NCI-H1436 treated with DMSO at 0.1 percent for 48 hours (cell line): ENCODE data around the gene SNAP29.
A peak's percentile ranks its signal among the peaks of the same experiment; 100 is the strongest.
"Not testable (repeated sequence)": the region's sequence is repeated elsewhere in the genome, so short reads cannot be mapped to it uniquely, and the experiment has no call there.

ENCODE experiments used
- DNase-seq: peaks from one replicate; lab custom pipeline; 2025; lab: John Stamatoyannopoulos, UW

The SNAP29 gene

DNA sequence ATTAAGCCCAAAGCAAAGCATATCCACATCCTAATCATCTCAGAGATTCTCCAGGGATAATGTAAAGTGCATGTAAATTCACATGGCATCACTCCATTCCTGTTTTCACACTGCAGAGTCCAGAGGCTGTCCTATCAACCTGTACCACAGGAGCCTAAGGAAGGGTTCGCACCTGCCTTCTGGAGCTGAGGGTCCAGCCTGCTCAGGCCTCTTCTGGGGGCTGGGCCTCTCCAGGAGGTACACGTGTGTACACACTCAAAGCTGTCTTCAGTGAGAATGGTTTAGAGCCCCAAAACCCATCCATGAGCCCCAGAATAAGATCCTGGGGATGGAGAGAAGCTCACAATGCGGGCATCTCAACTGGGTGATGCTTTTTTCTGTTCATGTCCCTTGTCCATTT is 24.1 kb upstream of the SNAP29 start:
- DNase-seq = no peak

DNA sequence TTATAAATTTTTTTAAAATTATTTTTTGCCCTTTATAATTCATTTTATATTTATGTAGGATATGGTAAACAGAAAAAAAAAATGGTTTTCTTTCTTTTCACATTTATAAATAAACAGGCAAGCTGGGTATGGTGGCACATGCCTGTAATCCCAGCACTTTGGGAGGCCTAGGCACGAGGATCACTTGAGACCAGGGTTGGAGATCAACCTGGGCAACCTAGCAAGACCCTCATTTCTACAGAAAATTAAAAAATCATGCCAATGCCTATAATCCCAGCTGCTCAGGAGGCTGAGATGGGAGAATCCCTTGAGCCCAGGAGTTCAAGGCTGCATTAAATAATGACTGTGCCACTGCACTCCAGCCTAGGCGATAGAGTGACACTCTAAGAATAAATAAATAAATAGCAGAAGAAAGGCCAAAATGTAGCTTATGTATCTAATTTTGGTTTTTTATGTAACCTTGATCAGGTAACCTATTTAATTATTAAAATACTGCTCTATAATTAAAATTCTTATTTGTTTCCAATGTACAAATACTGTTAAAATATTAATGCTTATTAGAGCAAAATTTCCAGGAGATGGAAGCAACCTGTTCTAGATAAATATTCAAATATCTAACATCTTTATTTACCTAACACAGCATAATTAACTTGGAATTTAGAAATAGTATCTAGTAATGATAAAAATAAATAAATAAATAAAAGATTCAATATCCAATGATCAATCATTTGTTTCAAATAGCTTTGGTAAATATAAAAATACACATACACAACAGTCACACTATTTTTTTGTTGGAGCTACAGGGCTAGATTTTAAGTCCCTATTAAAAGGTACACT is 21.6 kb upstream of the SNAP29 start:
- DNase-seq = no peak

DNA sequence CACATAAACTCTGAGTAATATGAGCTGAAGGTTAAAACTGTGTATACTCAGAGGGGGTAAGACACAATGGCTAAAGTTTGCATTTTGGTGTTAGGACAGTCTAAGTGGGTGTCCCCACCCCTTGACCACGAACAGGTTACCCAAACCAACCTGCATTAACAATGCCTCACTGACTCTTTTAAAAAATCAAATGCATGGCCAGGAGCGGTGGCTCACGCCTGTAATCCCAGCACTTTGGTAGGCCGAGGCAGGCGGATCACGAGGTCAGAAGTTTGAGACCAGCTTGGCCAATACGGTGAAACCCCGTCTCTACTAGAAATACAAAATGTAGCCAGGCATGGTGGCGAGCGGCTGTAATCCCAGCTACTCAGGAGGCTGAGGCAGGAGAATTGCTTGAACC is 19.5 kb upstream of the SNAP29 start:
- DNase-seq = not testable (repeated sequence)

- DNase-seq = no peak
These were observed 18.8 kb upstream of the SNAP29 start for GRCh38 chr22:20839837-20840645.

DNA sequence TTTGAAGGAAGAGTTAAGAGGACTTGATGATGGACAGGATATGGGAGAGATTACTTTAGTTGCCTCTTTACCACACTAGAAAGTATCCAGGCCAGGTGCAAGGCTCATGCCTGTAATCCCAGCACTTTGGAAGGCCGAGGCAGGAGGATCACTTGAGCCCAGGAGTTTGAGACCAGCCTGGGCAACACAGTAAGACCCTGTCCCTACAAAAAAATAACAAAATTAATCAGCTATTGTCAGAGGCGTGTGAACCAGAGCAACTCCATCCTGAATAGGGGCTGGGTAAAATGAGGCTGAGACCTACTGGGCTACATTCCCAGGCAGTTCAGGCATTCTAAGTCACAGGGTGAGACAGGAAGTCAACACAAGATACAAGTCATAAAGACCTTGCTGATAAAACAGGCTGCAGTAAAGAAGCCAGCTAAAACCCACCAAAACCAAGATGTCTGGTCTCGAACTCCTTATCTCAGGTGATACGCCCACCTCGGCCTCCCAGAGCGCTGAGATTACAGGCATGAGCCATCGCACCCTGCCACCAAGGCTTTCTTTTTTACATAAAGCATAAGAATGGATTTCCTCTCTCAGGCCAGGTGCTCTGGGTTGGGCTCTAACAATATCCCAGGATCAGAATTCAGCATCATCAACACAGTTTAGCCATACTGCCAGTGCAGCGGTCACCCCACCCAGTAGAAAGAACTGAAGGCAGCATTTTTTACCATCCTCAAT is 18.0 kb upstream of the SNAP29 start:
- DNase-seq = no peak

- DNase-seq = no peak
These were observed 15.3 kb upstream of the SNAP29 start for GRCh38 chr22:20843501-20843900.

GRCh38 chr22:20844055-20845037 is 14.5 kb upstream of the SNAP29 start:
- DNase-seq = no peak

DNA sequence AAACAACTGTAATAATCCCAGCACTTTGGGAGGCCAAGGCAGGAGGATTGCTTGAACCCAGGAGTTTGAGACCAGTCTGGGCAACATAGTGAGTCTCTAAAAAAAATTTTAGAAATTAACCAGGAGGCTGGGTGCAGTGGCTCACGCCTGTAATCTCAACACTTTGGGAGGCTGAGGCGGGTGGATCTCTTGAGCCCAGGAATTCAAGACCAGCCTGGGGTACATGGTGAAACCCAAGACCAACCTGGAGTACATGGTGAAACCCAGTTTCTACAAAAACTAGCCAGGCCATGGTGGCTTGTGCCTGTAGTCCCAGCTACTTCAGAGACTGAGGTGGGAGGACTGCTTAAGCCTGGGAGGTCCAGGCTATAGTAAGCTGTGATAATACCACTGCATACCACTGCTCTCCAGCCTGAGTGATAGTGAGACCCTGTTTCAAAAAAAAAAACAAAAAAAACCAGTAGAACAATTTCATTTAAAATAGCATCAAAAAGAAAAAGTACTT is 11.4 kb upstream of the SNAP29 start:
- DNase-seq = no peak

DNA sequence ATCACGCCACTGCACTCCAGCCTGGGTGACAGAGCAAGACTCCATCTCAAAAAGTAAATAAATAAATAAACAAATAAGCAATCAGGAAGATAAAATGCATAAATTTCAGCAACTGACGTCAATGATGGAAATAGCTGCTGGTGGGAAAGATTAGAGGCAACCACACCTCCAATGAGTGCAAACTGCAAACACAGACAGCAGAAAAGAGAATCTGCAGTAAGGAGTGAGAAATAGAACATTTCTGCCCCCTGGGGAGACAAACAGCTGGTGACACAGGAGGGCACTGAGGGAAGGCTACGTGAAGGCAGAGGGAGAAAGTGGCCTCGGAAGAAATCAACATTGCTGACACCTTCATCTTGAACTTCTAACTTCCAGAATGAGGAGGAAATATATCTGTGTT is 6.7 kb upstream of the SNAP29 start:
- DNase-seq = no peak

DNA sequence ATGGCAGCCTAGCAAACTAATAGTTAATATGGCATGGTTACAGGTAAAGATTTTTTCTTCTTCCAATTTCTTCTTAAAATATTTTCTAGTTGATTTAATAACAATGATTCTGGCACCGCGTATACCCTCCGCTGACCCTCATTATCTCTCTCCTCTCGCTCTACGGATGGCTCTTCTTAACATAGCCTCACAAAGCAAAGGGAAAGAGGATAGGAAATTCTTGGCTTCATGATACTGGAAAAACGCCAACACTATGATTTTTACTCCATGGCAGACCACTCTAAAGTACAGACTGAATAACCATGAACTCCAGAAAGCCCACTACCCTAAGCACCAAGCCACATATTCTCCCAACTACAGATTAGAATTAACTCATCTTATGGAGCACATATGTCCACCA is 6.3 kb upstream of the SNAP29 start:
- DNase-seq = no peak

DNA sequence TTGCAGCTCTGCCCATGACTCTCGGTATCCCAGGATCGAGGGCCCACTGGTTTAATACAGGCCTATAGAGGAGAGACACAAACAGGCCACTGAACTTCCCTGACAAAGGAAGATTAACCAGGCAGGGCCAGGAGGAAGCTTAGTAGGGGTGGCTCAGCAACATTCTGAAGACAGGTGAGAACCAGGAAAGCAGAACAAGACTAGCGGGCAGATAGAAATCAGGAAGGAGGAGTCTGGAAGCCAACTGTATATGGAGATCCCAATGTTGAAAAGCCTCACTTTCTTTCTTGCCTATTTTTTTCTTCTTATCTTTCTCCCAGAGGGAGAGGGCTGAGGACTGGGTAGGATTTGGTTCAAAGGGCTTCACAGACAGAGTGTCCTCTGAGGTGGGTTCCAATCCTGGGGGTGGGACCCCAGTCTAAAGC is 5.6 kb upstream of the SNAP29 start:
- DNase-seq = no peak

GRCh38 chr22:20857247-20857643 is 1.6 kb upstream of the SNAP29 start:
- no peak for DNase-seq

GRCh38 chr22:20857838-20858614 is 781 bp upstream of the SNAP29 start:
- DNase-seq = peak; percentile 38

DNA sequence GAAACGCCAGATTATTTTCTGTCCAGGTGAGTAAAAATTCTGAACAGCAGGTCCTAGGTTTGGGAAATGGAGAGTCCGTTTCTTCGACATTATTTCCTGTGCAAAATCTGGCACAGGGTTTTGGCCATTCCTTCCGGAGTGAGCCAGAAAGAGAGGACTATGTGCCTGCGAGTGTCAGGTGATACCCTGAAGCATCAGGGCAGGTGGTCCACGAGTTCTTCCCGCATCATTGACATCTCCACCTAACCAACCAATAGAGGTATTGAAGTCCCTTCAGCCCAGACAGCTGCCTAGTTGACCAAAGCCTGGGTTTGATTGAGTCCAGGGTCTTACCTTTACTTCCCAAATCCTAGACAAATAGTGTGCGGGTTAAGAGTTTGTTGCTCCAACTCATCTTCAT is 808 bp downstream of the SNAP29 start:
- no peak for DNase-seq

GRCh38 chr22:20862540-20862939 is 3.7 kb downstream of the SNAP29 start:
- DNase-seq = no peak

GRCh38 chr22:20863366-20863765 is 4.6 kb downstream of the SNAP29 start:
- no peak for DNase-seq

- no peak for DNase-seq
These were observed 5.5 kb downstream of the SNAP29 start for GRCh38 chr22:20864186-20864908.

- no peak for DNase-seq
These were observed 6.5 kb downstream of the SNAP29 start for GRCh38 chr22:20865331-20865730.

- no peak for DNase-seq
These were observed 7.2 kb downstream of the SNAP29 start for GRCh38 chr22:20865875-20866445.
